GM19193 (cell line): Measurements from ENCODE around the gene EPHB2.

Experiments
- POLR2A ChIP-seq: IDR thresholded peaks from 4 replicates; pipeline ENCODE4 v1.6.1; 2011; ENCODE audit not compliant: insufficient read depth, insufficient read length; ENCODE audit errors: extremely low read depth

The EPHB2 gene

GRCh38 chr1:22835636-22836319 lies 125.1 kb downstream of the EPHB2 start:
- no peak for TF ChIP-seq POLR2A

- no peak for TF ChIP-seq POLR2A
These were observed 126.2 kb downstream of the EPHB2 start for GRCh38 chr1:22836850-22837249.

- TF ChIP-seq POLR2A: no peak
These were observed 126.7 kb downstream of the EPHB2 start for GRCh38 chr1:22837332-22837731.

- TF ChIP-seq POLR2A: no peak
These were observed 128.3 kb downstream of the EPHB2 start for GRCh38 chr1:22838965-22839364.

- no peak for TF ChIP-seq POLR2A
These were observed 129.2 kb downstream of the EPHB2 start for GRCh38 chr1:22839806-22840205.

GRCh38 chr1:22841142-22841541 lies 130.5 kb downstream of the EPHB2 start:
- no peak for TF ChIP-seq POLR2A

GRCh38 chr1:22841860-22842281 lies 131.2 kb downstream of the EPHB2 start:
- no peak for TF ChIP-seq POLR2A

- no peak for TF ChIP-seq POLR2A
These were observed 134.0 kb downstream of the EPHB2 start for GRCh38 chr1:22844621-22845020.

GRCh38 chr1:22845398-22845935 lies 134.8 kb downstream of the EPHB2 start:
- no peak for TF ChIP-seq POLR2A

GRCh38 chr1:22846458-22846857 lies 135.8 kb downstream of the EPHB2 start:
- no peak for TF ChIP-seq POLR2A

GRCh38 chr1:22847249-22847648 lies 136.6 kb downstream of the EPHB2 start:
- TF ChIP-seq POLR2A: no peak

- no peak for TF ChIP-seq POLR2A
These were observed 137.1 kb downstream of the EPHB2 start for GRCh38 chr1:22847709-22848108.

- TF ChIP-seq POLR2A: no peak
These were observed 137.8 kb downstream of the EPHB2 start for GRCh38 chr1:22848405-22848804.

GRCh38 chr1:22849770-22850169 lies 139.1 kb downstream of the EPHB2 start:
- TF ChIP-seq POLR2A: no peak

GRCh38 chr1:22850281-22850680 lies 139.6 kb downstream of the EPHB2 start:
- TF ChIP-seq POLR2A: no peak

- no peak for TF ChIP-seq POLR2A
These were observed 140.0 kb downstream of the EPHB2 start for GRCh38 chr1:22850681-22851080.

GRCh38 chr1:22851517-22851916 lies 140.9 kb downstream of the EPHB2 start:
- no peak for TF ChIP-seq POLR2A

GRCh38 chr1:22852144-22852655 lies 141.6 kb downstream of the EPHB2 start:
- TF ChIP-seq POLR2A: no peak
